Mesodermal cell (in vitro differentiated cells): Measurements from ENCODE around the gene EP300.
"Not testable (repeated sequence)": the region's sequence is repeated elsewhere in the genome, so short reads cannot be mapped to it uniquely, and the experiment has no call there.

Experiments used
- H3K27ac ChIP-seq: 2 replicates; pipeline ENCODE4 v1.7.0; 2013; ENCODE audit warnings: mild to moderate bottlenecking, low read depth, low read length, moderate library complexity; ENCODE audit not compliant: severe bottlenecking
- H3K36me3 ChIP-seq: 2 replicates; pipeline ENCODE4 v1.7.1; 2013; ENCODE audit warnings: mild to moderate bottlenecking, low read length, moderate library complexity; ENCODE audit not compliant: control insufficient read depth, insufficient read depth
- H3K4me1 ChIP-seq: one replicate; pipeline ENCODE4 v1.7.1; 2013; ENCODE audit warnings: mild to moderate bottlenecking, low read length; ENCODE audit not compliant: insufficient read depth, control insufficient read depth, poor library complexity, severe bottlenecking
- H3K4me3 ChIP-seq: 2 replicates; pipeline ENCODE4 v1.7.0; 2013; ENCODE audit warnings: low read length, control low read depth, mild to moderate bottlenecking; ENCODE audit not compliant: insufficient read depth, poor library complexity, severe bottlenecking; ENCODE audit errors: extremely low read depth
- H3K9me3 ChIP-seq: 2 replicates; pipeline ENCODE4 v1.7.1; 2013; ENCODE audit warnings: mild to moderate bottlenecking, low read length, moderate library complexity; ENCODE audit not compliant: control insufficient read depth
- WGBS, 2 experiments: methylation state at CpG; one replicate each; pipeline ENCODE4 v1.1.5; 2013; ENCODE audit warnings: missing lambda C conversion rate in 2 of 2; ENCODE audit not compliant: insufficient coverage in 2 of 2; 5-methylcytosine and 5-hydroxymethylcytosine counted together

The EP300 gene

DNA sequence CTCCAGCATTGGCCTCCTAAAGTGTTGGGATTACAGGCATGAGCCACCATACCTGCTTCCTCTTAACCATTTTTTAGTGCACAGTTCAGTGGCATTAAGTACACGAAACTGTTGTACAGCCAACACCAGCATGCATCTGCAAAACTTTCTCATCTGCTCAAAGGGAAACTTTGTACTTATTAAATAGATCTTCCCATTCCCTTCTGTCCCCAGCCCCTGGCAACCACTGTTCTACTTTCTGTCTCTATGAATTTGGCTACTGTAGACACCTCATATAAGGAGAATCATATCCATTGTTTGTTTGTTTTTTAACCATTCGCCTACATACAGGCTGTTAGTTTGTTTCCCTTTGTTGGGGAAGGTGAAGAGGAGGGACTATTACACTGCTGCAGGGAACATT, 6.5 kb upstream of the EP300 start:
- Histone ChIP-seq H3K4me1 (no peaks in the 10 kb centered on the region), H3K4me3 (no peak overlapping the region), H3K9me3 (no peaks in the 10 kb centered on the region), H3K27ac (no peak overlapping the region), H3K36me3 (no peaks in the 10 kb centered on the region)
- 67 to 80% methylated on average over 1 of the region's 2 CpGs for WGBS, 2 experiments

GRCh38 chr22:41091132-41092022, 1.0 kb upstream of the EP300 start:
- Histone ChIP-seq H3K9me3 (no peaks in the 10 kb centered on the region), H3K4me1 (no peaks in the 10 kb centered on the region), H3K4me3 (peak overlapping the region; percentile 96), H3K36me3 (peaks cover 11% of the 10 kb centered on the region), H3K27ac (peak overlapping the region; percentile 99)
- WGBS, 2 experiments, result 0 to 1% methylated on average over 32 to 34 of the region's 67 CpGs

GRCh38 chr22:41092847-41093411, 537 bp downstream of the EP300 start:
- H3K27ac ChIP-seq, result peak overlapping the region; percentile 99
- peaks cover 11% of the 10 kb centered on the region for H3K36me3 ChIP-seq

DNA sequence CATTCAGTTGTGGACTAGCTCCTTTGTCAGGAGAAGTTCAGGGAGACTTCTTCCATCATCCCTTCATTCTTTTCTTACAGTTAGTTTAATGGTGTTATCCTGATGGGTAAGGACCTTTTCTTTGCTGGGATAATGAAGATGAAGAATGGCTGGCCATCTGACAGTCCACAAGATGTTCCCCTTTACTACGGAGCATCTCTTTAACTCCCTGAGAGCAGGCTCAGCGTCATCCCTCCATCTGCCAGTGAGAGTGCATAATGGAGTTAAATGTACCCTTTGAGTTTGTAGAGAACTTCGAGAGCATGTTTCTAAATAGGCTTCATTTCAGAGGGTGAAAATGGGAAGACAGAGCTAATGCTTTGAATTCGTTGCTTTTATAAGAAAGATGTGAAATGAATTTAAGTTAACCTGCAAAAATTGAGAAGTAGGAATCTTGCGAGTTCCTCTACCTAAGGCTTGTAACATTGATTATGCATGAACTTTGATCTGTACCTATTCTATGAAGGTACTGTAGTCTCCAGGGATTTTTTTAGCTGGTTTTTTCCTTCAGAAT, 1.7 kb downstream of the EP300 start:
- peaks cover 20% of the 10 kb centered on the region for H3K36me3 ChIP-seq
- H3K27ac ChIP-seq, result no peak overlapping the region
- H3K4me3 ChIP-seq, result peak overlapping the region; percentile 96
- WGBS, 2 experiments, result 0 to 2% methylated on average over 3 of the region's 5 CpGs
- no peaks in the 10 kb centered on the region for H3K9me3 ChIP-seq
- no peaks in the 10 kb centered on the region for H3K4me1 ChIP-seq

More at GRCh38 chr22:41092847-41093411, 537 bp downstream of the EP300 start:
- Histone ChIP-seq H3K9me3 (no peaks in the 10 kb centered on the region), H3K4me1 (no peaks in the 10 kb centered on the region), H3K4me3 (peak overlapping the region; percentile 96)
- 0% methylated on average over 22 to 25 of the region's 31 CpGs for WGBS, 2 experiments

DNA sequence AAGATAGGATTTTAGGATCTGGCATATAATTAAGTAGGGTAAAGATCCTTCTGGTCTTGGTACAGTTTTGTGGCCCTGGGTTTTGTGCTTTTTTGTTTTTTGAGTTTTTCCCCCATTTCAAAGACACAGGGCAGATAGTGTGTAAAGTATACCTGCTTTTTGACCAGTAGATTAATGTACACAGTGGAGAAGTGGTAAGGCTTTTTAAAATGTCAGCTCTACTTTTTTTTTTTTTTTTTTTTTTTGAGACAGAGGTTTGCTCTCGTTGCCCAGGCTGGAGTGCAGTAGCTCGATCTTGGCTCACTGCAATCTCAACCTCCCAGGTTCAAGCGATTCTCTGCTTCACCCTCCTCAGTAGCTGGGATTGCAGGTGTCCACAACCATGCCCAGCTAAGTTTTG, 4.0 kb downstream of the EP300 start:
- H3K4me1 ChIP-seq, result peaks cover 3% of the 10 kb centered on the region
- no peak overlapping the region for H3K4me3 ChIP-seq
- H3K36me3 ChIP-seq, result peaks cover 30% of the 10 kb centered on the region
- 83 to 100% methylated on average over 1 of the region's 3 CpGs for WGBS, 2 experiments
- H3K9me3 ChIP-seq, result no peaks in the 10 kb centered on the region
- no peak overlapping the region for H3K27ac ChIP-seq

DNA sequence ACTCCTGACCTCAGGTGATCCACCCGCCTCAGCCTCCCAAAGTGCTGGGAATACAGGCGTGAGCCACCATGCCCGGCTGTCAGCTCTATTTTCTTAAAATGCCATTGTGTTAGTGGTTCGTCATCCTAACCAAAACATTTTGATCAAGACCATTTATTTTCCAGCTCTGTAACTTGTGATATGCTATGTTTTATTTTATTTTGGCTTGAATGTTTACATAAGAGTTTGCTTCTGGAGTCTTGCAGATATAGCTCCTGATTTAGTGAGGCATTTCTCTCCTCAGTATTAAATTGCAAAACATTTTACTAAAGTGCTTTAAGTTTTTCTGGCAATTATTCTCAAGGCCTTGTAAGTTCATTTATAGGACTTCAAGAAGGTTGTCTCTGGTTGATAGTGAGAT, 4.4 kb downstream of the EP300 start:
- Histone ChIP-seq H3K4me3 (no peak overlapping the region), H3K27ac (no peak overlapping the region), H3K9me3 (no peaks in the 10 kb centered on the region), H3K36me3 (peaks cover 33% of the 10 kb centered on the region), H3K4me1 (peaks cover 3% of the 10 kb centered on the region)
- WGBS, 2 experiments, result 90 to 100% methylated on average over 3 of the region's 4 CpGs

DNA sequence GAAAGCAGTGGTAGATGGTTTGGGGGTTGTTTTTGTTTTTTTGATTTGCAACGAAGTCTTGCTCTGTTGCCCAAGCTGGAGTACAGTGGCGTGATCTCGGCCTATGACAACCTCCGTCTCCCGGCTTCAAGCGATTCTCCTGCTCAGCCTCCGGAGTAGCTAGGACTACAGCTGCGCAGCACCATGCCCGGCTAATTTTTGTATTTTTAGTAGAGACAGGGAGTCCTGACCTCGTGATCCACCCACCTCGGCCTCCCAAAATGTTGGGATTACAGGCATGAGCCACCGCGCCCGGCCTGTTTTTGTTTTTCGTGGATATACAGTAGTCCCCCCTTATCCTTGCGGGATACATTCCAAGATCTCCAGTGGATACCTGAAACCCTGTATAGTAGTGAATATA, 6.6 kb downstream of the EP300 start:
- no peak overlapping the region for H3K27ac ChIP-seq
- peaks cover 3% of the 10 kb centered on the region for H3K4me1 ChIP-seq
- peaks cover 42% of the 10 kb centered on the region for H3K36me3 ChIP-seq
- no peaks in the 10 kb centered on the region for H3K9me3 ChIP-seq
- H3K4me3 ChIP-seq, result no peak overlapping the region
- 90 to 91% methylated on average over 13 to 14 of the region's 16 CpGs for WGBS, 2 experiments

DNA sequence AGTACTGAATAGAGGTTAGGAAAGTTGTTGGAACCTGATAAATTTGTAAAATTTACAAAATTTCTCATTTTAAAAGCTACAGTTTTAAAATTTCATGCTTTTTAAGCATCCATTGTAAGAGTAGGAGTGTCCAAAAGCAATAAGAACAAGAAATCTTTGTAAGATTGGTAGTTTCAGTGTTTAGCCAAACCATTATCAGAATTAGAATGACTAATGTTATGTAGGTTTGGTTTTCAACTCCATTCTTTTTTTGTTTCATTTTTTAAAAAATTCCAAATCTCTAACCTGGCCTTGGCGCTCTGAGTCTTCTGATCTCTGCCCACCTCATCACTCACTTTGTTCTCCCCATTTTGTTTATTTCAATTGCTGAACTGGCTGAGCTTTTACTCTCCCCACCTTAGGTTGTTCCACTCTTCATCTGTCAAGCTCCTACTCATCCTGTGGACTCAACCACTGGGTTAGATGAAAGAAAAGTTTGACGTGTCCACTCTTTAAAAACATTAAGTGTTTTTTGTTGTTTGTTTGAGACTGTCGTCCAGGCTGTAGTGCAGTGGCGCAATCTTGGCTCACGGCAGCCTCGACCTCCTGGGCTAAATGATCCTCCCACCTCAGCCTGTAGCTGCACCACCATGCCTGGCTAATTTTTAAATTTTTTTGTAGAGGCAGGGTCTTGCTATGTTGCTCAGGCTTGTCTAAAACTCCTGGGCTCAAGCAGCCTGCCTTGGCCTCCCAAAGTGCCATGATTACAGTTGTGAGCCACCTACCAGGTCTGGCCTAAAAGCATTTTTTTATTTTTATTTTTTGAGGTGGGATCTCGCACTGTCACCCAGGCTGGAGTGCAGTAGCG, 14.0 kb downstream of the EP300 start:
- H3K4me3 ChIP-seq, result no peak overlapping the region
- peak overlapping the region; percentile 16 for H3K27ac ChIP-seq
- WGBS, 2 experiments, result 92 to 97% methylated on average over 6 to 7 of the region's 8 CpGs

GRCh38 chr22:41106969-41107325, 14.6 kb downstream of the EP300 start:
- H3K4me1 ChIP-seq, H3K4me3 ChIP-seq, H3K9me3 ChIP-seq: not testable (repeated sequence)
- 96 to 97% methylated on average over 9 of the region's 9 CpGs for WGBS, 2 experiments
- peak overlapping the region; percentile 16 for H3K27ac ChIP-seq
- peaks cover 66% of the 10 kb centered on the region for H3K36me3 ChIP-seq

More for the DNA sequence above, 14.0 kb downstream of the EP300 start:
- Histone ChIP-seq H3K9me3 (no peaks in the 10 kb centered on the region), H3K4me1 (no peaks in the 10 kb centered on the region), H3K36me3 (peaks cover 66% of the 10 kb centered on the region)

DNA sequence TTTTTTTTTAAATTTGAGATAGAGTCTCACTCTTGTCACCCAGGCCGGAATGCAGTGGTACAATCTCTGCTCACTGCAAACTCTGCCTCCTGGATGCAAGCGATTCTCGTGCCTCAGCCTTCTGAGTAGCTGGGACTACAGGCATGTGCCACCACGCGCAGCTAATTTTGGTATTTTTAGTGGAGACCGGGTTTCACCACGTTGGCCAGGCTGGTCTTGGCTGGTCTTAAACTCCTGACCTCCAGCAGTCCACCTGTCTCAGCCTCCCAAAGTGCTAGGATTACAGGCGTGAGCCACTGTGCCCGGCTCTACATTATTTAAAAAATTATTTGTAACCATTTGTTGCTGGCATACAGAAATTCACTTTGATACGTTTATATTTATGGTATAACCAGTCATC, 18.6 kb downstream of the EP300 start:
- no peaks in the 10 kb centered on the region for H3K4me1 ChIP-seq
- no peak overlapping the region for H3K4me3 ChIP-seq
- peaks cover 73% of the 10 kb centered on the region for H3K36me3 ChIP-seq
- H3K9me3 ChIP-seq, result no peaks in the 10 kb centered on the region
- no peak overlapping the region for H3K27ac ChIP-seq
- WGBS, 2 experiments, result 93% methylated on average over 7 of the region's 10 CpGs
